Panc1 (cell line): ENCODE data around the gene PGK2. TPM values are rescaled to one million over a fixed set of nuclear protein-coding genes. Genes with fewer than 3 reads are reported as not detected.

Experiments used
- ATAC-seq: fragments of 200-7000 bp; cut with Tn5 transposase; 2 replicates; pipeline ENCODE4 v1.9.1; 2020; ENCODE audit warnings: mild to moderate bottlenecking, moderate library complexity
- BruUV-seq: library from RNA; stranded (reverse); fragments of 400-500 nt; replicated peaks from 2 replicates; lab custom pipeline; 2021; lab: Mats Ljungman, UMichigan
- CTCF ChIA-PET: fragments of 300-600 bp; sonication (Branson Sonifier 250); formaldehyde crosslinking; loops from one replicate; lab custom pipeline; 2022; ENCODE audit warnings: antibody characterized with exemption; lab: Charles Lee
- POLR2A ChIA-PET: fragments of 300-600 bp; sonication (Branson Sonifier 250); formaldehyde crosslinking; loops from one replicate; lab custom pipeline; 2022; ENCODE audit warnings: antibody characterized with exemption; lab: Charles Lee
- DNase-seq: peaks from one replicate; pipeline ENCODE4 v3.0.0-alpha.2; 2010; ENCODE audit warnings: low read depth, low spot score
- H3K27ac ChIP-seq: 2 replicates; pipeline ENCODE4 v1.5.1; 2011; ENCODE audit warnings: mild to moderate bottlenecking, low read length, inconsistent platforms
- H3K27me3 ChIP-seq: fragments of 200-500 bp; sonication (Bioruptor generic); 2 replicates; pipeline ENCODE4 v1.6.0; 2014; ENCODE audit warnings: low read length, inconsistent platforms; ENCODE audit not compliant: control insufficient read depth, insufficient read depth
- H3K36me3 ChIP-seq: fragments of 200-500 bp; sonication (Bioruptor generic); 2 replicates; pipeline ENCODE4 v1.5.1; 2014; ENCODE audit warnings: inconsistent platforms, mild to moderate bottlenecking, low read length, moderate library complexity; ENCODE audit not compliant: control insufficient read depth, insufficient read depth
- H3K4me1 ChIP-seq: 2 replicates; pipeline ENCODE4 v1.5.1; 2011; ENCODE audit warnings: inconsistent platforms, mild to moderate bottlenecking, low read length, moderate library complexity; ENCODE audit not compliant: control insufficient read depth, insufficient read depth
- H3K4me3 ChIP-seq, 2 experiments: 2 replicates each; pipeline ENCODE4 v1.5.1; 2011 to 2012; ENCODE audit warnings: low read depth in 2 of 2, low read length in 2 of 2, mild to moderate bottlenecking in 2 of 2, inconsistent platforms in 1 of 2, moderate library complexity in 1 of 2
- H3K9me3 ChIP-seq: fragments of 200-500 bp; sonication (Bioruptor generic); 2 replicates; pipeline ENCODE4 v1.5.1; 2014; ENCODE audit warnings: low read depth, mild to moderate bottlenecking, inconsistent platforms, low read length, moderate library complexity; ENCODE audit not compliant: control insufficient read depth, insufficient read depth
- POLR2AphosphoS5 ChIP-seq: IDR thresholded peaks from 2 replicates; pipeline ENCODE4 v1.6.1; 2012; ENCODE audit warnings: mild to moderate bottlenecking, low read depth, low read length, moderate library complexity
- SIN3A ChIP-seq: IDR thresholded peaks from 2 replicates; pipeline ENCODE4 v1.6.1; 2012; ENCODE audit warnings: low read depth, mild to moderate bottlenecking, low read length, moderate library complexity, borderline replicate concordance; ENCODE audit not compliant: insufficient read depth
- TCF7L2 ChIP-seq: IDR thresholded peaks from 2 replicates; pipeline ENCODE4 v1.6.1; 2011; ENCODE audit warnings: mild to moderate bottlenecking, low read depth, low read length, inconsistent platforms
- in situ Hi-C: cut with HindIII; loops from 2 replicates; pipeline ENCODE4 v1.10.0; 2016; ENCODE audit warnings: low sequenced_read_pairs, low pct_unique_long_range_greater_than_20kb
- intact Hi-C: fragments of 100-400 bp; cut with micrococcal nuclease; formaldehyde crosslinking; loops from one replicate; pipeline ENCODE4 v1.10.0; 2022; ENCODE audit not compliant: unreplicated experiment
- total RNA-seq: library from RNA; stranded (reverse); gene quantifications from one replicate; pipeline ENCODE4 v1.2.1, GENCODE V29; 2021; ENCODE audit not compliant: unreplicated experiment
- TF ChIP-seq, protein P1 (sequence below): fragments of 450-650 bp; IDR thresholded peaks from 2 replicates; pipeline ENCODE4 v1.5.1; 2017; ENCODE audit warnings: mild to moderate bottlenecking
- TF ChIP-seq, protein P2 (sequence below), 2 experiments: IDR thresholded peaks; 2 replicates each; pipeline ENCODE4 v1.6.1; 2011 to 2012; ENCODE audit warnings: low read depth in 2 of 2, control low read depth in 1 of 2, low read length in 1 of 2, mild to moderate bottlenecking in 1 of 2, moderate library complexity in 1 of 2; ENCODE audit not compliant: insufficient read depth in 1 of 2

PGK2 gene
- total RNA-seq, 1 experiment from 2014 or later = not detected

DNA sequence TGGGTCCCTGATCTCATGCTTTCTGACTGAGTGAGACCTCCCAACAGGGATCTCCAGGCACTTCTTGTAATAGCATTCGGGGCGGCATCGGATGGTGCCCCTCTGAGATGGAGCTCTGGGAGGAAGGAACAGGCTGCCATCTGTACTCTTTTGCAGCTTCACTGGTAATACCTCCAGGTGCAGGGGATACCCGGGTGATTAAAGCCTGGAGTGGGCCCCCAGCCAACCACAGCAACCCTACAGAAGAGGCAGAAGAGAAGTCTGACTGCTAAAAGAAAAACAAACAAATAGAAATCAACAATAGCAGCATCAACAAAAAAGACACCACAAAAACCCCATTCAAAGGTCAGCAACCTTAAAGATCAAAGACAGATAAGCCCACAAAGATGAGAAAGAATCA is 19.1 kb upstream of the PGK2 start:
- CTCF ChIA-PET = no interaction called here
- no peaks in the 10 kb centered on the region for H3K4me1 ChIP-seq
- DNase-seq (no peak), ATAC-seq (no peak)
- no peaks in the 10 kb centered on the region for H3K27me3 ChIP-seq
- intact Hi-C loops (no loop called here), in situ Hi-C loops (no loop called here)
- H3K27ac ChIP-seq = no peak overlapping the region
- no peak for TF ChIP-seq TCF7L2
- no peak for TF ChIP-seq SIN3A
- TF ChIP-seq, protein P1, sequence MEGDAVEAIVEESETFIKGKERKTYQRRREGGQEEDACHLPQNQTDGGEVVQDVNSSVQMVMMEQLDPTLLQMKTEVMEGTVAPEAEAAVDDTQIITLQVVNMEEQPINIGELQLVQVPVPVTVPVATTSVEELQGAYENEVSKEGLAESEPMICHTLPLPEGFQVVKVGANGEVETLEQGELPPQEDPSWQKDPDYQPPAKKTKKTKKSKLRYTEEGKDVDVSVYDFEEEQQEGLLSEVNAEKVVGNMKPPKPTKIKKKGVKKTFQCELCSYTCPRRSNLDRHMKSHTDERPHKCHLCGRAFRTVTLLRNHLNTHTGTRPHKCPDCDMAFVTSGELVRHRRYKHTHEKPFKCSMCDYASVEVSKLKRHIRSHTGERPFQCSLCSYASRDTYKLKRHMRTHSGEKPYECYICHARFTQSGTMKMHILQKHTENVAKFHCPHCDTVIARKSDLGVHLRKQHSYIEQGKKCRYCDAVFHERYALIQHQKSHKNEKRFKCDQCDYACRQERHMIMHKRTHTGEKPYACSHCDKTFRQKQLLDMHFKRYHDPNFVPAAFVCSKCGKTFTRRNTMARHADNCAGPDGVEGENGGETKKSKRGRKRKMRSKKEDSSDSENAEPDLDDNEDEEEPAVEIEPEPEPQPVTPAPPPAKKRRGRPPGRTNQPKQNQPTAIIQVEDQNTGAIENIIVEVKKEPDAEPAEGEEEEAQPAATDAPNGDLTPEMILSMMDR = no peak
- TF ChIP-seq, protein P2, sequence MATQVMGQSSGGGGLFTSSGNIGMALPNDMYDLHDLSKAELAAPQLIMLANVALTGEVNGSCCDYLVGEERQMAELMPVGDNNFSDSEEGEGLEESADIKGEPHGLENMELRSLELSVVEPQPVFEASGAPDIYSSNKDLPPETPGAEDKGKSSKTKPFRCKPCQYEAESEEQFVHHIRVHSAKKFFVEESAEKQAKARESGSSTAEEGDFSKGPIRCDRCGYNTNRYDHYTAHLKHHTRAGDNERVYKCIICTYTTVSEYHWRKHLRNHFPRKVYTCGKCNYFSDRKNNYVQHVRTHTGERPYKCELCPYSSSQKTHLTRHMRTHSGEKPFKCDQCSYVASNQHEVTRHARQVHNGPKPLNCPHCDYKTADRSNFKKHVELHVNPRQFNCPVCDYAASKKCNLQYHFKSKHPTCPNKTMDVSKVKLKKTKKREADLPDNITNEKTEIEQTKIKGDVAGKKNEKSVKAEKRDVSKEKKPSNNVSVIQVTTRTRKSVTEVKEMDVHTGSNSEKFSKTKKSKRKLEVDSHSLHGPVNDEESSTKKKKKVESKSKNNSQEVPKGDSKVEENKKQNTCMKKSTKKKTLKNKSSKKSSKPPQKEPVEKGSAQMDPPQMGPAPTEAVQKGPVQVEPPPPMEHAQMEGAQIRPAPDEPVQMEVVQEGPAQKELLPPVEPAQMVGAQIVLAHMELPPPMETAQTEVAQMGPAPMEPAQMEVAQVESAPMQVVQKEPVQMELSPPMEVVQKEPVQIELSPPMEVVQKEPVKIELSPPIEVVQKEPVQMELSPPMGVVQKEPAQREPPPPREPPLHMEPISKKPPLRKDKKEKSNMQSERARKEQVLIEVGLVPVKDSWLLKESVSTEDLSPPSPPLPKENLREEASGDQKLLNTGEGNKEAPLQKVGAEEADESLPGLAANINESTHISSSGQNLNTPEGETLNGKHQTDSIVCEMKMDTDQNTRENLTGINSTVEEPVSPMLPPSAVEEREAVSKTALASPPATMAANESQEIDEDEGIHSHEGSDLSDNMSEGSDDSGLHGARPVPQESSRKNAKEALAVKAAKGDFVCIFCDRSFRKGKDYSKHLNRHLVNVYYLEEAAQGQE (IDR thresholded peaks at IDR 0.05; ENCODE audit: insufficient read depth in 1 of 2, low read depth in 2 of 2, low read length in 1 of 2) = no peak
- TF ChIP-seq POLR2AphosphoS5 = no peak
- no peaks in the 10 kb centered on the region for H3K9me3 ChIP-seq
- BruUV-seq = no TSS peak
- no peak overlapping the region for H3K4me3 ChIP-seq
- POLR2A ChIA-PET = no interaction called here
- H3K36me3 ChIP-seq = no peaks in the 10 kb centered on the region

DNA sequence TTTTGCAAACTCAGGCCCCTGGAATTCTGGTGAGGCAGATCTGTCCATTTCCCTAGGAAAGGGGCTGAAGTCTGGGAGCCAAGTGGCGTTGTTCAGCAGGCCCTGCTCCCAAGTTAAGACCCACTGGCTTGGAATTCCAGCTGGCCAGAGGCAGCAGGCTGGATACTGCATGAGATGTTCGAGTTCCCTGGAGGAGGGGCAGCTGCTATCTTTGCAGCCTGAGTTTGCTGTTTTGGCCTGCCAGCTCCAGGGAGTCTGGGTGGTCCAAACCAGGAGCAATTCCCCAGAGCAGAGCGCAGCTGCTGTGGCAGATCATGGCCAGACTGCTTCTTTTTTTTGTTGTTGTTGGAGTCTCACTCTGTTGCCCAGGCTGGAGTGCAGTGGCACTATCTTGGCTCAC is 18.2 kb upstream of the PGK2 start:
- Histone ChIP-seq H3K27ac (no peak overlapping the region), H3K9me3 (no peaks in the 10 kb centered on the region), H3K4me1 (no peaks in the 10 kb centered on the region), H3K27me3 (no peaks in the 10 kb centered on the region), H3K4me3 (no peak overlapping the region), H3K36me3 (no peaks in the 10 kb centered on the region)
- no TSS peak for BruUV-seq
- POLR2A ChIA-PET = no interaction called here
- TF ChIP-seq, protein P1 = no peak
- TF ChIP-seq SIN3A = no peak
- no peak for TF ChIP-seq POLR2AphosphoS5
- TF ChIP-seq, protein P2 (IDR thresholded peaks at IDR 0.05; ENCODE audit: insufficient read depth in 1 of 2, low read depth in 2 of 2, low read length in 1 of 2) = no peak
- no peak for TF ChIP-seq TCF7L2
- CTCF ChIA-PET = no interaction called here
- DNase-seq = no peak
- ATAC-seq = no peak
- intact Hi-C loops (no loop called here), in situ Hi-C loops (no loop called here)
